ENCODE measurements around the gene SDF2L1.

The SDF2L1 gene

DNA sequence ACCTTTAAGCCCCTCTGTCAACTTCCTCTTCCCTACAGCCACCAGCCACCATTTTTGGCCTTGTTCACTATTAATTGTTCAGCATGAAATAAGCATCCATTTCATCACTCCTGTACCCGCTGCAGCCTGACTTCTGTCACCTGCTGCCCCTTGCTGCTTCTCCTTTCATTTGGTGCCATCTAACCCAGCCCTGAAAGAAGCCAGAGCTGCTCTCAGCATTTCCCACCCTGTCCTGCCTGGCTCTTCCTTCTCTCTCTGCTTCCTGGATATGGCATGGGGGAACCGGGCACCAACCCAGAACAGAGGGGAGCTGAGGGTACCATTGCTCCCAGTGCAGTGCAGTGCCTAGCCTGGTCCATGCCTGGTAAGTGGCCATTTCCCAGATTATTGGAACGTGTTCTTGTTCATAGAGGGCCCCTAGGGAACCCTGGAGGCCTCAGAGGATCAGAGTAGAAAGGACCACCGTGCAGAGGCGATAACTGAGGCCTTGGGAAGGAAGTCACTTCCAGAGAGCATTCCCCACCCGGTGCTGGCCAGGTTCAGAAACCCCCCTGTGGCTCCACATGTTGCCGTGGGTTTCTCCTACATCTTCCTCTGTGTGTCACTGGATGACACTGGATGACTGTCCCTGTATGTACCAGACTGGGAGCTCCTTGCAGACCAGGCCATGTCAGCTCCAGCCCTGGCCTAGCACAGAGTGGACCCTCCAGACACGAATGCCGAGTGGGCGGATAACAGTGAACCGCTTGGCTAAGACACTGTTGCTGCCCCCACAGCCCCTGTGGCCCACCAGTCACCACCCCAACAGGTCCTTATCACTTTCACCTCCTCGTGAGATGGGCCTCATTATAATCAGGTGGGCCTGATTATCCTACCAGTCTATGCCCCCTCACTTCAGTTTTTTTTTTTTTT is 17.0 kb upstream of the SDF2L1 start:
- Histone ChIP-seq H3K27ac (ENCODE audit: low read depth, low read length, poor library complexity, severe bottlenecking) (peak overlapping the region; percentile 57), H3K4me3 (ENCODE audit: low read depth, low read length, poor library complexity, severe bottlenecking) (no peak overlapping the region), H3K79me2 (ENCODE audit: insufficient read depth, low read length) (peaks cover 4% of the 10 kb centered on the region; the same call in 1 of the 2 replicates), H3K36me3 (ENCODE audit: insufficient read depth, low read length) (peaks cover 54% of the 10 kb centered on the region), H3K9me3 (ENCODE audit: low read length) (no peaks in the 10 kb centered on the region), H3K4me2 (ENCODE audit: low read length) (peak overlapping the region; percentile 0; the same call in 1 of the 2 replicates), H2AFZ (ENCODE audit: low read length) (no peak overlapping the region), H3F3A (ENCODE audit: insufficient read depth, low read length) (peaks cover 6% of the 10 kb centered on the region; the same call in 1 of the 2 replicates), H3K9me2 (ENCODE audit: low read depth, low read length) (no peaks in the 10 kb centered on the region), H4K20me1 (ENCODE audit: insufficient read depth, low read length) (no peaks in the 10 kb centered on the region), H3K27me3 (ENCODE audit: insufficient read depth, low read length) (no peaks in the 10 kb centered on the region), H3K9ac (ENCODE audit: low read length) (no peak overlapping the region; the same call in 1 of the 2 replicates), H3K4me1 (ENCODE audit: insufficient read depth, low read length, severe bottlenecking) (peaks cover 50% of the 10 kb centered on the region)
- TF ChIP-seq, protein P1, sequence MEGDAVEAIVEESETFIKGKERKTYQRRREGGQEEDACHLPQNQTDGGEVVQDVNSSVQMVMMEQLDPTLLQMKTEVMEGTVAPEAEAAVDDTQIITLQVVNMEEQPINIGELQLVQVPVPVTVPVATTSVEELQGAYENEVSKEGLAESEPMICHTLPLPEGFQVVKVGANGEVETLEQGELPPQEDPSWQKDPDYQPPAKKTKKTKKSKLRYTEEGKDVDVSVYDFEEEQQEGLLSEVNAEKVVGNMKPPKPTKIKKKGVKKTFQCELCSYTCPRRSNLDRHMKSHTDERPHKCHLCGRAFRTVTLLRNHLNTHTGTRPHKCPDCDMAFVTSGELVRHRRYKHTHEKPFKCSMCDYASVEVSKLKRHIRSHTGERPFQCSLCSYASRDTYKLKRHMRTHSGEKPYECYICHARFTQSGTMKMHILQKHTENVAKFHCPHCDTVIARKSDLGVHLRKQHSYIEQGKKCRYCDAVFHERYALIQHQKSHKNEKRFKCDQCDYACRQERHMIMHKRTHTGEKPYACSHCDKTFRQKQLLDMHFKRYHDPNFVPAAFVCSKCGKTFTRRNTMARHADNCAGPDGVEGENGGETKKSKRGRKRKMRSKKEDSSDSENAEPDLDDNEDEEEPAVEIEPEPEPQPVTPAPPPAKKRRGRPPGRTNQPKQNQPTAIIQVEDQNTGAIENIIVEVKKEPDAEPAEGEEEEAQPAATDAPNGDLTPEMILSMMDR (IDR thresholded peaks at IDR 0.05; ENCODE audit: low read length) = no peak
- TF ChIP-seq EZH2 (IDR thresholded peaks at IDR 0.05; ENCODE audit: borderline replicate concordance, low read length) = no peak

DNA sequence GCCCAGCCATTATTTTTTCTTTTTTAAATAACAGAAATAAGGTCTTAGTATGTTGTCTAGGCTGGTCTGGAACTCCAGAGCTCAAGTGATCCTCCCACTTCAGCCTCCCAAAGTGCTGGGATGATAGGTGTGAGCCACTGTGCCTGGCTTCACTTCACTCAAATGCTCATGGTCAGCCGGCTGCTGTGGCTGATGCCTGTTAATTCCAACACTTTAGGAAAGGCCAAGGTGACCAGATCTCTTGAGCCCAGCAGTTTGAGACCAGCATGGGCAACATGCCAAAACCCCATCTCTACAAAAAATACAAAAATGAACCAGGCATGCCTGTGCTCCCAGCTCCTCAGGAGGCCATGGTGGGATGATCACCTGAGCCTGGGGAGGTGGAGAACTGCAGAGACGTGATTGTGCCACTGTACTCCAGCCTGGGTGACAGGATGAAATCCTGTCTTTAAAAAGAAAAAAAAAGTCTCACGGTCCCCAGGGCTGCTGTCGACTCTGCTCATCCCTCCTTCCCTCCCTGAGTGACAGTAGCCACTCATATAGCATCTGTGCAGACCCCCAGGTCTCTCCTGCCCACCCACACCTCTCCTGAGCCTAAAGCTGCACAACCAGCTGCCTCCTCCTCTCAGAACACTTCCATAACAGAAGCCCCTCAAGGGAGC is 15.9 kb upstream of the SDF2L1 start:
- Histone ChIP-seq H3K79me2 (ENCODE audit: insufficient read depth, low read length) (peaks cover 4% of the 10 kb centered on the region; the same call in 1 of the 2 replicates), H3K27ac (ENCODE audit: low read depth, low read length, poor library complexity, severe bottlenecking) (peak overlapping the region; percentile 59), H3K4me2 (ENCODE audit: low read length) (peak overlapping the region; percentile 23; the same call in 1 of the 2 replicates), H3K36me3 (ENCODE audit: insufficient read depth, low read length) (peaks cover 47% of the 10 kb centered on the region), H3F3A (ENCODE audit: insufficient read depth, low read length) (peaks cover 6% of the 10 kb centered on the region; the same call in 1 of the 2 replicates), H3K4me1 (ENCODE audit: insufficient read depth, low read length, severe bottlenecking) (peaks cover 55% of the 10 kb centered on the region), H3K4me3 (ENCODE audit: low read depth, low read length, poor library complexity, severe bottlenecking) (no peak overlapping the region), H3K9me2 (ENCODE audit: low read depth, low read length) (no peaks in the 10 kb centered on the region), H3K9me3 (ENCODE audit: low read length) (no peaks in the 10 kb centered on the region), H4K20me1 (ENCODE audit: insufficient read depth, low read length) (no peaks in the 10 kb centered on the region), H3K27me3 (ENCODE audit: insufficient read depth, low read length) (no peaks in the 10 kb centered on the region), H2AFZ (ENCODE audit: low read length) (no peak overlapping the region), H3K9ac (ENCODE audit: low read length) (peak overlapping the region; percentile 4; the same call in 1 of the 2 replicates)
- TF ChIP-seq EZH2 (IDR thresholded peaks at IDR 0.05; ENCODE audit: borderline replicate concordance, low read length) = no peak
- TF ChIP-seq, protein P1 (IDR thresholded peaks at IDR 0.05; ENCODE audit: low read length) = no peak

DNA sequence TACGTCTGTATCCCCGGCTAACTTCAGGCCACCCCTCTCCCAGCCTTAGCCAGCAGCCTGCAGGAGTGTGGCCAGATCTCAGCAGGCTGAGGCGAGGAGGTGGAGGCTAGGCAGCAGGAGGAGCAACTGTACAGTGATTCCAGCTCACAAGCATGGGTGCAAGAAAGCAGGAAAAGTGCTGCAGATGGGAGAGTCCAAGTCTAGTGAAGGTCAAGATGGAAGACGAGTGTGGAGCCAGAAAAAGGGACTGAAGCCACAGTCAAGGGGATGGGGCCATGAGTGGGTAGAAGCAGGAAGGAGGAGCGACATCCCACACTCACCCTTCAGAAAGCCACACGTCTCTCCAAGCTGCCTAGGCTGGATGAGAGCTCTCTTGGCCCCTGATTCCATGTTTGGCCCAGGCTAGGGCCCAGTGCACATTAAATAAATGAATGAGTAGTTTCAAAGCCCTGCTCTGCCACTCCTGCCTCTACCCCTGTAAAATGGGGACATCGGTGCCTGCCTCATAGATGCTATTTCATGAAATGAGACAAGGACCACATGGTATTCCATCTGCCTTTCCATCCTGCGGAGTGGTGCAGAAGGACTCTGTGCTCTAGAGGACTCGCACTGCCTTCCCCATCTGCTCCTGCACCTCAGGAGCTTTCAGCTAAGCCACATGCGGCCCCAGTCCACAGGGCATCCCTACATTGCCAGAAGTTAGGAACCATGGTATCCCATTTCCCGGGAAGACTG is 15.2 kb upstream of the SDF2L1 start:
- peak overlapping the region; percentile 4; the same call in 1 of the 2 replicates for H3K9ac ChIP-seq (ENCODE audit: low read length)
- no peak overlapping the region for H2AFZ ChIP-seq (ENCODE audit: low read length)
- no peaks in the 10 kb centered on the region for H4K20me1 ChIP-seq (ENCODE audit: insufficient read depth, low read length)
- peak overlapping the region; percentile 59 for H3K27ac ChIP-seq (ENCODE audit: low read depth, low read length, poor library complexity, severe bottlenecking)
- H3F3A ChIP-seq (ENCODE audit: insufficient read depth, low read length) = peaks cover 6% of the 10 kb centered on the region; the same call in 1 of the 2 replicates
- peak overlapping the region; percentile 23; the same call in 1 of the 2 replicates for H3K4me2 ChIP-seq (ENCODE audit: low read length)
- TF ChIP-seq, protein P1 (IDR thresholded peaks at IDR 0.05; ENCODE audit: low read length) = no peak
- no peak for TF ChIP-seq EZH2 (IDR thresholded peaks at IDR 0.05; ENCODE audit: borderline replicate concordance, low read length)
- H3K79me2 ChIP-seq (ENCODE audit: insufficient read depth, low read length) = peaks cover 4% of the 10 kb centered on the region; the same call in 1 of the 2 replicates
- H3K36me3 ChIP-seq (ENCODE audit: insufficient read depth, low read length) = peaks cover 42% of the 10 kb centered on the region
- H3K4me3 ChIP-seq (ENCODE audit: low read depth, low read length, poor library complexity, severe bottlenecking) = no peak overlapping the region
- peaks cover 55% of the 10 kb centered on the region for H3K4me1 ChIP-seq (ENCODE audit: insufficient read depth, low read length, severe bottlenecking)
- no peaks in the 10 kb centered on the region for H3K9me2 ChIP-seq (ENCODE audit: low read depth, low read length)
- no peaks in the 10 kb centered on the region for H3K9me3 ChIP-seq (ENCODE audit: low read length)
- H3K27me3 ChIP-seq (ENCODE audit: insufficient read depth, low read length) = no peaks in the 10 kb centered on the region

Data from OCI-LY1 (cell line).